Stimulated activated CD8-positive, alpha-beta memory T cell treated with anti-CD3 and anti-CD28 coated beads, Interleukin-12 subunit alpha, Interleukin-12 subunit beta, amount 100 ng/mL, for 24 hours (primary cell): Measurements from ENCODE around the gene NSUN3.

Experiments
- DNase-seq: peaks from one replicate; pipeline ENCODE4 v3.0.0-alpha.2; 2020; ENCODE audit errors: extremely low read depth

Gene NSUN3

DNA sequence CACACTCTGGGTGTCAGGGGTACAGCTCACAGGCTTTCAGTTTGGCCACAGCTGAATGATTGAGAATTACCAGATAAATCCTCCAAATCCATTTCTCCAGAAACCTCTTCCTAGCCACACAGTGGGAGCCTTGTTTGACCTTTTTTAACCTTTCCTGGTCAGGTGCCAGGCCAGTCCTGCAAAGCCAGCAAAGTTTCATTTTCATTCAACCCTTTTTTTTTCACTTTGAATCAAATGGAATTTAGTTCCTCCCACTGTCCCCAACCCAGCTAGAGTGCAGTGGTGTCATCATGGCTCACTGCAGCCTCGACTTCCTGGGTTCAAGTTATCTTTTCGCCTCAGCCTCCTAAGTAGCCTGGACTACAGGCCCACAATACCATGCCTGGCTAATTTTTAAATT, 67.8 kb downstream of the NSUN3 start:
- no peak for DNase-seq

DNA sequence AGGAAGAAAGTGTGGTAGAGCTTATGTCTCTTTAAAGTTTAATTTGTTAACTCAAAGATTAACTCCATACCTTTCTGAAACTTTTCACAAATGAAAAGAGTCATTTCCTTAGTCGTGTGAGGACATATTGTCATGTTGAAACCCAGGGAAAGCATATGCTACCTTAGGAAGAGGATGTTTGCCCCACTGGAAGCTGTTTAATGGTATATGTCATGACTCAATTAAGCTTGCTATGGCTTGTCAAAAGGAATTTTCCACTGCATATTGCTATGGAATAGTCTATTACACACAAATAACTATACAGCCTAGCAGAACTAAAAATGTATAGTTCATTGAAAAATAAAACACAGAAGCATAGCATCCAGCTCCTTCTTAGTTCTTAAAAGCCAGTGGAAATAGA, 69.9 kb downstream of the NSUN3 start:
- DNase-seq: no peak

DNA sequence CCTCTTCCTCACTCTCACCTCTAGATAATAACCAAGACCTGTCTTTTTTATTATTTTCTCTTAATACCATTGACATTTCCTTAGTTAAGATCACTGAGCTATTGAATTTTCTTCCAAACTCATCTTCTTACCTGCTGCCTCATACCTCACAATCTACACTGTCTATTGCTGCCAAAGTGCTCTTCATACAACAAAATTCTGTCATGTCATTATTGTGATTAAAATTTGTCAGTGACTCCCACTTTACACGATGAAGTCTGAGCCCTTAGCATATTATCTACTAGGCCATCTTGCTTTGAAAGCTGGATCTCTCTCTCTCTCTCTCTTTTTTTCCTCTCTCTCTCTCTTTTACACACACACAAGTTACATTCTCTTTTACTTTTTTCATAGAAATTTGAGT, 73.3 kb downstream of the NSUN3 start:
- DNase-seq: no peak

DNA sequence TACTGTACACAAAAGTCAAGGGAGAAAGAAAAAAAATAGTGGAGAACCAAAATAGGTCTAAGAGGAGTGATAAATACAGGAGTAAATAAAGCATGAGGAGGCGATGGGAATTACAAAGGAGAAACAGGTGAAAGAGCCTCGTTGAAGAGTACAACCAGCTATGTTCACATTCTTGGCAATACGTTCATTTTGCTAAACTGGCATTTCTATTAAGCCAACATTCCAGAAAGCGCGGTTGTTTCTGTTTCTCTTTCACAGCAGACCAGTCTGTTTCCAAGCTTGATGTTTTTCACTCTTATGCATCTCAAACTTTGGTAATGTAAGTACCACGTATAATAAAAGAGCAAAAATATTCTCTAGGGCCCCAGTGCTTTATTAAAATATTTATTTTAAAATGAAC, 74.5 kb downstream of the NSUN3 start:
- DNase-seq: no peak

DNA sequence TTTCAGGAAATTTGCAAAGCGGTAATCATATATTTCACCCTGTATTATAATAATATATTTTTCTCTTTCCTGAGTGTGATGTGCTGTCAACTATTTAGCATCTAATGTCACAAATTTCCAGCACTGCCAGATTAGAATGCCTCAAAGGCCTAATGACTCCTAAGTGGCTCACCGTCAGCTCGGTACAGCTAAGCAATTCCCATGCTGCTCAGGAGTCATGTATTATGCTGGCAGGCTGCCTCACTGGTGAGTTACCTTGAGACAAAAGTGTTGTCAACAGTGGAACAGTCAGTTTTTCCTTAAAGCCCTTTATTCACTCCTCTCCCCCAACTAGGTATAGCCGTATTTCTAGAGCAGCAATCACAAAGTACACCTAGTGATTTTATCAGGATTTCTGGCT, 83.6 kb downstream of the NSUN3 start:
- no peak for DNase-seq

DNA sequence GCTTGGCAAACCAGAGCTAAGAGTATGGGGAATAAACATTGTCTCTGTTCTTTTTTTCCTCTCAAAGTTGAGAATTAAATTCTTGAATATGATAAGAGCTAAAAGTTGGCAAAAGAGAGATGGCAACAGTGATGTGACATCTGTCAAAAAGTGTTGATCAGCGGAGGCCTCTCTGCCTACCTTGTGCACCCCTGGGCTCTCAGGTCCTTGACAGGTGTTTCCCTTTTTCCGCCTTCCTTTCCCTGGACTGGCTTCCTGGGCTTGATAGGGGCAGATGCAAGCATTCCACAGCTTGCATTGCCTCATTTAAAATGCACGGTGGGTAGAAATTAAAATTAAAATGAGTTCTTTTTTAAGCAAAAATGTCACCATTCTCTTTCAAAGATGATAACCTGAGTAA, 84.2 kb downstream of the NSUN3 start:
- no peak for DNase-seq

DNA sequence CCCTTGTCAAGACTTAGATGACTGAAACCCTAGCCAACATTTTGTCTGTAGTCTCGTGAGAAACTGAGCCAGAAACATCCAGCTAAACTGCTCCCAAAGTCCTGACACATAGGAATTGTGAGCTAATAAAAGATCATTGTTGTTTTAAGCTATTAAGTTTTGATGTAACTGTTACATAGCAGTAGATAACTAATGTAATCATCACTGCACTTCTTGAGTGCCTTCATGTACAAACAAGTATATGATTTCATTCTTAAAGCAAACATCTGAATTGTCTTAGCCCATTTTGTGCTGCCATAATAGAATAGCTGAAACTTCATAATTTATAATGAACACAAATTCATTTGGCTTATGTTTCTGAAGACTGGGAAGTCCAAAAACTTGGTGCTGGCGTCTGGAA, 87.3 kb downstream of the NSUN3 start:
- no peak for DNase-seq

DNA sequence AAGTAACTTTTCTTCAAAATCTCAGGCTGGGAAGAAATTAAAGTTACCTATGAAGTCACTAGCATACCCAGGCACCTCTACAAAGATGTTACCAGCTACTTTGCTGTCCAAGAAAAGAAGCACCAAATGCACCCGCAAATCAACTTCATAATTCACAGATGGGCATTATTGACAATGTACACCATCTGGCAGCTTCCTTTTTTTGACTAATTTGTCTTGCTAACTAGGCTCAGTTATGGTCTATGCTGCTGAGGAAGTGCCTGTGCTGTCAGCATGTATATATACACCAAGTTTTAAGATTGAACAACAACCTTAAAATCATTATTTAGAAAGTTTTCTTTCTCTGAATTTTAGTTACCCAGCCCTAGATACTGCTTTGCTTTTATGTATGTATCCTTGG, 93.8 kb downstream of the NSUN3 start:
- no peak for DNase-seq

DNA sequence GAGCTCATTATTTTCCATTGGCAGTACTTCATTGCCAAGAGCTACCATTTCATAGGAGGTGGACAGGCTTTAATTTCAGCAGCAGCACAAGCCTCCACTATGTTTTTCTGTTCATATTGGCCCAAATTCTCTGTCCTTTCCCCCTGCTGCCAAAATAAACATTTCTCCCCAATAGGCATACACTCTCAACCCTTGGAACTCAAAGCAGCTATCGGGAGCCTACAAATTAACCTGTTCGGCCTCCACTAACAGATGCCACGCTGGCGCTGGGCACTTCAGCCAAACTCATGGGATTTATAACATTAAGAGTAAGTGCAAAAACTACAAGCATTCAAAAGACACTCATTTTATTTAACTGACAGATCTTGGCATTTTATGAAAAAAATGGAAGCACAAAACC, 95.7 kb downstream of the NSUN3 start:
- DNase-seq: no peak

DNA sequence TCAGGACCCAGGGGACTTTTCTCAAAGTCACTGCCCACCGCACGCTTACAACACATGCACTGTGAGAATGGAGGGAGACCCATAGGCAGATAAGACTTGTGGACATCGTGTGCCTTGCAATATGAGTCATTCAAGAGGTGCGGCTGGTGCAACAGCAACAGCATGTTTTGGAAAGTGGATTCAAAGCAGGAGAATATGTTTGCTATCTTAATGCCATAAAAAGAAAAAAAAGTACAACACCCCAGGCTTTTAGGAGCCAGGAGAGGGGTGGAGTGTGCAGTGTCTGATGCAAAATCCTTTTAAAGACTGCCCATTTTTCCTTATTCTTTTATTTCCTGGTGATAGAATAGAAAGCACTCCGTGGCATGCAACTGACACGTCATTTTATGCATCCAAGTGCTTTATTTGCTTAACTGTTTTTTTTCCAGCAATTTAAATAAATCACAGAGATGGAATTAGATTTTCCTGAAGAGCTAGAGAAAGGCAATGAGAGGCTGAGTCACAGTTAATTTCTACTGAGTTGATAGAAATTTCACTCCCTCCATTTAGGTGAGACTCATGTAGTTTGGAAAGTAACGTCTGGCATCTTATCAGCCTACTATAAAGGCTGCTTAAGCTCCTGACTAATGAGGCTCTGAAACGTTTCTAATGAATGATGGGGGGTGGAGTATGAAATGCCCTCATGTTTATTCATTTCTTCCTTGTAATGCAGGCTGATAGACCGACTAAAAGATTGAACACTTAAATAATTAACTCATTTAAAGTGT, 96.4 kb downstream of the NSUN3 start:
- no peak for DNase-seq

DNA sequence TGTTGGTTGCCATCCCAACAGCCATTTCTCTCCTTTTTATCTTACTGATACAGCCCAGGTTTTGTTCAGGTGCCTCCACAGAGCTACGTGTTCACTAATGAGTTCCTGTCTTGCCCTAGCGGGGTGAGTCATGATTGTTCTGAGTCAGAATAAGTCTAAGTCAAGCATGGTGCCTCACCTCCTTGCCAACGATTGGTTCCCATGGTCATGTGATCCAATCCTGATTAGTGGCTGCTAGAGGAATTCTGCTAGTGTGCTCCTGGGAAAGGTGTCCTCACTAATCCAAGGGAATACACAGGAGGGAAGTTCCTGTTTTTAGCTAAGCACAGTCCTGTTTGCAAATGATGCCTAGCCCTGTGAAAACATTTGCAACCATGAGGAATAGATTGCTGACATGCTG, 99.8 kb downstream of the NSUN3 start:
- DNase-seq: no peak

DNA sequence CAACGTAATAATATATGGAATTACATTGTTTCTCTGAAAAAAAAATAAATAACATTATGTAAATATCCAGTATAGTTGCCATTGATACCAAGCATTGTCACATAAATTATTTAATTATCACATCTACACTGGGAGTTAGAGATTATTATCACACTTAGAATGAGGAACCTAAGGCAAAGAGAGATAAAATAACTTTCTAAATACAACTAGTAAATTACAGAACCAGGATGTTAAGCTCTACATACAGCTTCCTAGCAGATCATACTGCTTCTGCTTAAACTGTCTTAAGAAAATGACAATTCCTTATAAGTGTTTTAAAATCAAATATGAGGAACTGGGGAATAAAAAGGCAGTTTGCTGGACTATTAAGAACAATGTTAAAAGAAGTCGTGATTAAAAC, 104.5 kb downstream of the NSUN3 start:
- no peak for DNase-seq

DNA sequence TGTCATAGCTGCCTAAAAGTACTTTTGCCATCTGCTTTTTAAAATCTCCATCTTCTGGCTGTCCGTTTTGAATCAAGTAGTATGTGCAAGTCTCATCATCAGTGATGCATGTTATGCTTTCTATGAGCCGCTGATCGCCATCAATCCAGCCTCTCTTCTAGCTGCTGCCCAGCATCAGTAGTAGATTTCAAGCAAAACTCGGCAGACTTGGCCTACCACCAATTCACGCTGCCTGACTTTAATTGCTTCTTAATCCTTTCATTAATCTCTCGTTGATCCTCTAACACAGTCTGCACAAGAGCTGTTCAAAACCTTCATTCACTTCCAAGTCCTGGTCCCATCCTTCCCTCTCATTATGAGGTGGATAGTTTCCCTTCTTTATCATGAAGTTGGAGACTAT, 104.9 kb downstream of the NSUN3 start:
- DNase-seq: no peak

DNA sequence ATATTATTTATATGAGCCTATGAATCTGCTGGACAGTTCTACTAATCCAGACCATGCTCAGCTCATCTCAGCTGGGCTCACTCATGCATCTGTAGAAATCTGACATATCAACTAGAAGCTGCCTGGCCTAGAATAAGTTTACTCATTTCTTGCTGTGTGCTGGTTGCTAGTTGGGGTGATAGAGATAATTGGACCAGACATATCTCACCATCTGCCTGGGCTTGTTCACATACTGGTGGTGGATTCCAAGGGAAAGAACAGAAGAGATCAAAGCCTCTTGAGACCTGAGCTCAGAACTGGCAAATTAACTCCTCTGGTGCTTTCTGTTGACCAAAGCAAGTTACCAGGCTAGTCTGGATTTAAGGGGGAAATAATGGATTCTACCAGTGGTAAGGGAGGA, 109.1 kb downstream of the NSUN3 start:
- DNase-seq: no peak

DNA sequence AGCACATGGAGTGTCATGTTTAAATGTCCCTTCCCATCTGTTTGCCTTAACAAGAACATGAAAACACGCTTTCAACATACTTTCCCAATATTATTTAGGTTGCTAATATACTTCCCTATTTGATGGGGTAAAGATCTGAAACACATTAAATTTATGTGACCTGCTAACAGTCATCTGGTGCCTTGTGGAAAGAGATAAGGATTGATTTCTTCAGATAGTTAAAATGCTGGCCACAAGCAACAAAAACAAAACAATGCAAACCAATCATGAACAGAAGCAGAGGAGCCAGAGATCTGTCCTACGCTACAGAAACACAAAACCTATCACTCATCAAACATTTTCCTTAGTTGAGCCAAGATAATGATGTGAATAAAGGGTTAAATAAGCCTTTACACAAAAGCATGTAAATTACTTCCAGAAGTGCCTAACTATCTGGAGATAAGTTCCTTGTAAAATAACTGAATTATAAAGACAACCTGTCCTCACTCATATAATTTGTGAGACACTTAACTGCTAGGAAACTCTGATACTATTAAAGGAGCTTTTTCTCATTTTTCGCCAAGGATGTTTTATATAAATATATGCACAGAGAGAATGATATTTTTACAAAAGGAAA, 109.9 kb downstream of the NSUN3 start:
- DNase-seq: no peak

DNA sequence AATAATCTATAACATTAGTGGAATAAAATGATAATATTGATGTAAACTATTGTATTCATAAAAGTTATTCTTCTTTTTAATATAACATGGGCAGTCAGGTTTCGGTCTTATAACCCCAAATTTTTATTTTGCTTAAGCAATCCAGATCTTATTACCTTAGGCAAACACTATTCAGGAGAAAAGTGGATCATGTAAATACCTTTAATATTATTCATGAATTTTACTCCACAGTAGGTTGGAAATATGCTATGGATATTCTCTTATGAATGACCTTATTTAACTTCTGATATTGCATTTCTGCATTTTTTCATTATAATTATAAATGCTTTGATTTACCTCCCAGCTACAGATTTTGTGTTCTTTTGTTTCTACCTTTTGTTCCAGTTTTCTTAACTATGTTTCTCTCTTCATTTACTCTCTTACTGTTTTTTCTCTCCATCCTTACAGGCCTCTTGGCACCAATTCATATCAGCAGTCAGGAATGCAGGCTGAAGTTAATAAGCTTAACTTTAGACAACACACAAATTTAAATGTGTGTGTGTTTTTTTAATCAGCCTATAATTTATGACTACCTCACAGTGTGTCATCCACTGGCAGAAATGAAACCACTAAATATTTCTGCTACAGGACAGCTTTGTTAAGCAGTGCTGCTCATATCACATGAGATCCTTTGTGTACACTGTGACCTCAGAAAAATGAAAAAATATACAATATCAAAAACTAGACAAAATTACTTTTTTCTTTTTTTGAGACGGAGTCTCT, 111.0 kb downstream of the NSUN3 start:
- no peak for DNase-seq

DNA sequence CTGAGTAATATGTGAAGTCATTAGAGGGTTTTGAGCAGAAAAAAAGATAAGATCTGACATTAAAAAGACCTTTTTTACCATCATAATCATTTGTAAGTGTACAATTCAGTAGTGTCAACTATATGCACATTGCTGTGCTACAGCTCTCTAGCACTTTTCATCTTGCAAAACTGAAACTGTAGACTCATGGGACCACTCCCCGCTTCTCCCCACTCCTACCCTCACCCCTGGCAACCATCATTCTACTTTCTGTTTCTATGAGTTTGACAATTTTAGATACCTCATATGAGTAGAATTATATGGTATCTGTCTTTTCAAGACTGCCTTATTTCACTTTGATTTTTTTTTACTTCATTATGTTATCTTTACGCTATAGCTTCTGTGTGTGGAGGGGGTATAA, 112.8 kb downstream of the NSUN3 start:
- DNase-seq: no peak

DNA sequence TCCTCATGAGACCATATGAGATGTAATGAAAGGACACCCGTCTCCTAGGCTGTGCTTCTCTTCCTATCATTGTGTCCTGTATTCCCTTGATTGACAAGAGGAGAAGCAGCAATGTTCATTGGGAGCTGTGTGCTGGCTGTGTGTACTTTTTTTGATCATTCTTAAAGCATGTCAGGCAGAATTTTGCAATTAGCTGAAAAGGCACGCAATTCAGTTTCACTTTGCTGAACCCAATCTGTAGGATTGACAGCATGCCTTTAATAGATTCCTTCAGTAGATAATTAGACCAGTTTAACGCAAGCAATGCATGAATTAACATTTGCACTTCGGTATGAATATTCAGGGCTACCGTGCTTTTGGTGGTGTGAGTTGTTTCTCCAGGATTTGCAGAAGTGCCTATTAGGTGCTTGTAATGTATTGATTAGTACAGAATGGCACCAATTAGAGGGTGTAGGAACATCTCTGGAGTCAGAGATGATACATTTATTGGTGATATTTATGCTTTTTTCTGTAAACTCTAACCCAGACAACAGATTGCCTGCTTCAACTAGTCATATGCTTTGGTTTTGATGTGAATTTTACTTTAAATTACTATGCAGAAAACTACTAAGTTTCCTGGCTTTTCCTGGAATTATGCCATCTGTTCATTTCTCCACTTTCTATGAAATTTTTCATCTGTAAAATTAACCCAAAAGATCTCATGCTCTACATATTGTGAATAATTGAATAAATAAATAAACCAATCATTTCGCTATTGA, 114.3 kb downstream of the NSUN3 start:
- DNase-seq: no peak
